GM19099 (cell line): Measurements from ENCODE around the gene KLF15.

Source experiments
- POLR2A ChIP-seq: IDR thresholded peaks from 3 replicates; pipeline ENCODE4 v1.6.1; 2011; ENCODE audit warnings: low read depth; ENCODE audit not compliant: insufficient read length; ENCODE audit errors: extremely low read depth

The KLF15 gene

GRCh38 chr3:126372413-126373145 is 15.4 kb upstream of the KLF15 start:
- TF ChIP-seq POLR2A, result no peak

- no peak for TF ChIP-seq POLR2A
Observed at GRCh38 chr3:126371096-126371705, 14.0 kb upstream of the KLF15 start.

GRCh38 chr3:126370606-126371005 is 13.4 kb upstream of the KLF15 start:
- TF ChIP-seq POLR2A, result no peak

DNA sequence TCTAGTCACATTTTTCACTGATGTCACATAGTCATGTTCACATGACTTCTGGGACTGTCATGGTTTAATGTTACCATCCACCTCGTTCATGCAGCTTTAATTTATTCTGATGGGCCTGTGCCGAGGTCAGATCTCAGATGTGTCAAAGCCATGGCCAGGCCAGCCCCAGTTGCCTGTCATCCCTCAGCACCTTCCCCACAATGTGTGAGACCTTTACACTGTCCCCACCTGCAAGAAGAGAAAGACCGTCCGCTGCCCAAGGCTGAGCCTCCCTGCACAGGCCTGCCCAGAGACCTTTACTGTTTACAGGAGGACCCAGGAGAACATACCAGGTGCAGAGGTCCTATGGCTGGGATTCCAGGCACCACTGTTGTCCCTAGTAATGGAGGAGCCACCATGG is 12.8 kb upstream of the KLF15 start:
- TF ChIP-seq POLR2A, result no peak

GRCh38 chr3:126369490-126369889 is 12.3 kb upstream of the KLF15 start:
- TF ChIP-seq POLR2A, result no peak

- no peak for TF ChIP-seq POLR2A
Observed at GRCh38 chr3:126367316-126367805, 10.2 kb upstream of the KLF15 start.

- no peak for TF ChIP-seq POLR2A
Observed at GRCh38 chr3:126365351-126366277, 8.4 kb upstream of the KLF15 start.

DNA sequence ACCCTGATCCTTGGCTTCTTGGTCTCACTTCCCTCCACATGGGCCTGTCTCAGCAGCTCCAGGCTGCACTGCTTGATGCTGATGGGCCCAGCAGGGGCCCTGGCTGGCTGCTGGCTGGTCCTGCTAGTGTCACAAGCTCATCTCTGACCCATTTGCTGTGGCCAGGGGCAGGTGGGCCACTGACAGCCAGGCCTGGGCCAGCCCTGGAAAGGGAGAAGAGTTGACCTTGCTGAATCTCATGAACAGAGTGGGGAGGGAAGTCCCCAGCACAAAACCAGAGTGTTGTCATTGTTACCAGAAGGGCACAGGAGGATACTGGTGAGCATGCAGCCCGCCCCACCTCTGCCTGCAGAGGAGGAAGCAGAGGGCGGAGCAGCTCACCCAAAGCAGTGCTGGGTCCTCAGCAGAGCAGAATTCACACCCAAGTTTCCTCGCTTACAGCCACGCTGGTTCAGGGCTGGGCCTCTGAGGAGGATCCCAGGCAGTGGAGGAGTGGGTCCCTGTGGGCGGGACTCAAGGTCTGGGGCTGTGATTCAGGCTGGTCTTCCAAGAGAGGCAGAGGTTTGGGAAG is 7.6 kb upstream of the KLF15 start:
- no peak for TF ChIP-seq POLR2A

- TF ChIP-seq POLR2A, result no peak
Observed at GRCh38 chr3:126364130-126364695, 7.0 kb upstream of the KLF15 start.

GRCh38 chr3:126361211-126361610 is 4.0 kb upstream of the KLF15 start:
- no peak for TF ChIP-seq POLR2A

GRCh38 chr3:126360714-126361060 is 3.5 kb upstream of the KLF15 start:
- no peak for TF ChIP-seq POLR2A

DNA sequence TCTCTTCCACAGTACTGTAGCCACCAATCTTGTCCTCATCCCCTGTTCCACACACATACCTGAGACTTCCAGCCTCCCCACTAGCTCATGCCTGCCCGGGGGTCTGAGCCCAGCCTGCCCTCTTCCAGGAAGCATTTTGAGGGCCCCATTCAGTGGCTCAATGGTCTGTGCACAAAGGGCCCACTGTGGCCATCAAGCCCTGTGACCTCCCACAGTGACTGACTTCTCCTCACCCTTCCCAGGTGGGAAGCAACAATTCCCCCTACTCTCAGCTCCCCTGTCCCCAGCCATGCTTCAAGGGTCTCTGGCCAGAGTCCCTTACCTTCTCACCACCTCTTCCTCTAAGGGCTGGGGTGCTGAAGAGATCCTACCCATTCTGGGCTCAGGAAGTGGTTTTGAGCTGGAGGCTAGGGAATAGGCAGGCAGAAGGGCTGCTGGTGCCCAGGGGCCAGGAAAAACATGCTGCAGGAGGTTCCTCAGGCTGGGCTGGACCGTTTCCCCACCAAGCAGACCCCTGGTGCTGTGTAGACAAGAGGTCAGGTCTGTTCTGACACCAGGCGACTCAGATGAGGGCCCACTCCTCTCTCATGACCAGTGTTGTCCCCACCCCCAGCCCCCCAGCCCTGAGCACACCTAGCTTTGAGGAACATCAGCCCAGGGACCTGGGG is 3.0 kb upstream of the KLF15 start:
- no peak for TF ChIP-seq POLR2A

GRCh38 chr3:126358816-126359181 is 1.6 kb upstream of the KLF15 start:
- TF ChIP-seq POLR2A, result no peak

GRCh38 chr3:126358038-126358815 is 1.0 kb upstream of the KLF15 start:
- TF ChIP-seq POLR2A, result no peak
